NCI-H69 (cell line): ENCODE measurements around the gene ZC3H7B.
"Not testable (repeated sequence)": the region's sequence is repeated elsewhere in the genome, so short reads cannot be mapped to it uniquely, and the experiment has no call there.

ENCODE experiments used
- DNase-seq: peaks from one replicate; lab custom pipeline; 2025; lab: John Stamatoyannopoulos, UW

The ZC3H7B gene, protein sequence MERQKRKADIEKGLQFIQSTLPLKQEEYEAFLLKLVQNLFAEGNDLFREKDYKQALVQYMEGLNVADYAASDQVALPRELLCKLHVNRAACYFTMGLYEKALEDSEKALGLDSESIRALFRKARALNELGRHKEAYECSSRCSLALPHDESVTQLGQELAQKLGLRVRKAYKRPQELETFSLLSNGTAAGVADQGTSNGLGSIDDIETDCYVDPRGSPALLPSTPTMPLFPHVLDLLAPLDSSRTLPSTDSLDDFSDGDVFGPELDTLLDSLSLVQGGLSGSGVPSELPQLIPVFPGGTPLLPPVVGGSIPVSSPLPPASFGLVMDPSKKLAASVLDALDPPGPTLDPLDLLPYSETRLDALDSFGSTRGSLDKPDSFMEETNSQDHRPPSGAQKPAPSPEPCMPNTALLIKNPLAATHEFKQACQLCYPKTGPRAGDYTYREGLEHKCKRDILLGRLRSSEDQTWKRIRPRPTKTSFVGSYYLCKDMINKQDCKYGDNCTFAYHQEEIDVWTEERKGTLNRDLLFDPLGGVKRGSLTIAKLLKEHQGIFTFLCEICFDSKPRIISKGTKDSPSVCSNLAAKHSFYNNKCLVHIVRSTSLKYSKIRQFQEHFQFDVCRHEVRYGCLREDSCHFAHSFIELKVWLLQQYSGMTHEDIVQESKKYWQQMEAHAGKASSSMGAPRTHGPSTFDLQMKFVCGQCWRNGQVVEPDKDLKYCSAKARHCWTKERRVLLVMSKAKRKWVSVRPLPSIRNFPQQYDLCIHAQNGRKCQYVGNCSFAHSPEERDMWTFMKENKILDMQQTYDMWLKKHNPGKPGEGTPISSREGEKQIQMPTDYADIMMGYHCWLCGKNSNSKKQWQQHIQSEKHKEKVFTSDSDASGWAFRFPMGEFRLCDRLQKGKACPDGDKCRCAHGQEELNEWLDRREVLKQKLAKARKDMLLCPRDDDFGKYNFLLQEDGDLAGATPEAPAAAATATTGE

DNA sequence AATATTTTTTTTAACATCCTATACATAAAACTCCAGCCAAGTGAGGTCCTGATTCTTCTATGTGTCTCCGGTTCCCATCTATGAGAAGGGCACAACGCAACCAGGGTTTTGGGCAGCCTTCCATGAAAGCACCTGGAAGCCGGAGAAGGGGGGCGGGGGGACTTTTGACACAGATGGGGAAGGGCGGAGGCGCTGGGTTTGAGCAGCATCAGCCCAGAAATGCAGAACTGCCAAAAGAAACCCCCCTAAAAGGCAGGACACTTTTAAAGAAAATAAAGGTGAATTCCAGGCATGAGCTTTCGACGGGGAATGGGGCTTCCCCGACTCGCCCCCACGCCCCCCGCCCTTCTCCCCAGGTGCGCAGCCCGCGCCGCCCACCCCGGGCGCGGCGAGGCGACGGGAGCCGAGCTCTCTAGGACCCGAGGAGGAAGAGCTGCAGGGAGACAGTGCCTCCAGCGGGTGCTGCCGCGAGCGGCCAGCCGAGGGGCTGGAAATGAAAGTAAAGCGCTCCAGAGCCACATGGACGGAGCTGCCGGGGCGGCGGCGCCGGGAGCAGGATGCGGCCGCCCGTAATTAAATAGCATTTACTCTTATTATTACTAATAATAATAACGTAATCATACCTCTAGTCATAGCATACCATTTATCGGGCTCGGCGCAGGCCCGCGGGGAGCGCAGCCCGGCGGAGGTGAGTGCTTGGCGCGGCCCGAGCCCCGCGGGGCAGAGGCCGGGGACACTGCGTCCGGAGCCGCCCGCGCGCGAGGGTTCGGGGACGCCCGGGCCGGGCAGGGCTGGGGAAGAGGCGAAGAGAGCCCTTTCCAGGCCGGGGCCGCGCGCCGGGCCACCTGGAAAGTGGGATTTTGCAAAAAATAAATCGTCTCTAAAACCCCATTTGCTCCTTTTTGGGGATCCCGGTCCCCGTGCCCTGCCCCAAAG, at the start of gene ZC3H7B:
TSS of gene ZC3H7B (plus strand) at position 441 of the 936 bp plus-strand sequence. CDS start 19,136 bp downstream, outside the sequence.
- peak; percentile 94 for DNase-seq

DNA sequence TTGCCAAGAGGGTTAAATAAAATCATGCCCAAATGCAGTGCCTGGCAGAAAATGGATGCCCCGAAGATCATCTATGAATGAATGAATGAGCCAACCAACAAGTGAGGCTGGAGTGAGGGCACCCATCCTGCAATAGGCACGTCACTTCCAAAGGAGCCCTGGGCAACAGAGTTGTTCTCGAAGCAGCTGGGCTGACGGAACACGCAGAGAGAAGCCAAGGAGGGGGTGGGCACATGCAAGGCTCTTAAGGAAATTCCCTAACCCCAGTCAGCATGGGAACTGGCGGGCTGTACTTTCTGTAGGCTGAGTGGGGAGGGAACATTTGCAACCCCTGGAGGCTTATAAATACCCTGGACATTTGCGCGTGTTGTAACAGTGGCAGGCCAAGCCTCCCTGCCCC, 49.0 kb upstream of the ZC3H7B start:
- no peak for DNase-seq

DNA sequence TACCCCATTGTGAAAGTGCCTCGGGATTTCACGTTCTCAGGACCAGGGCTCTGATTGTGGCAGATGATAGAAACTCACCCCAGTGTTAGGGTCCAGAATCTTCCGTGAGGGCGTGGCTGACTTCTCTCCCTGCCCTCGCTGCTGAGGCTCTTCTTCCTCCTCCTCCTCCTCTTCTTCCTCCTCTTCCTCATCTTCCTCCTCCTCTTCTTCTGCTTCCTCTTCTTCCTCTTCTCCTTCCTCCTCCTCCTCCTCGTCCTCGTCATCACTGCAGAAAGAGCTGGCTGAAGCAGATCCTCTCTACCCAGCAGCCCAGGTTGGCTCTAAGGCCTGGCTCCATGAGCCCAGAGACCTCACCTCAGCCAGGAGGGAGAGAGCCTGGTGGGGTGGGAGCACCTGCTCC, 47.1 kb upstream of the ZC3H7B start:
- DNase-seq: no peak

DNA sequence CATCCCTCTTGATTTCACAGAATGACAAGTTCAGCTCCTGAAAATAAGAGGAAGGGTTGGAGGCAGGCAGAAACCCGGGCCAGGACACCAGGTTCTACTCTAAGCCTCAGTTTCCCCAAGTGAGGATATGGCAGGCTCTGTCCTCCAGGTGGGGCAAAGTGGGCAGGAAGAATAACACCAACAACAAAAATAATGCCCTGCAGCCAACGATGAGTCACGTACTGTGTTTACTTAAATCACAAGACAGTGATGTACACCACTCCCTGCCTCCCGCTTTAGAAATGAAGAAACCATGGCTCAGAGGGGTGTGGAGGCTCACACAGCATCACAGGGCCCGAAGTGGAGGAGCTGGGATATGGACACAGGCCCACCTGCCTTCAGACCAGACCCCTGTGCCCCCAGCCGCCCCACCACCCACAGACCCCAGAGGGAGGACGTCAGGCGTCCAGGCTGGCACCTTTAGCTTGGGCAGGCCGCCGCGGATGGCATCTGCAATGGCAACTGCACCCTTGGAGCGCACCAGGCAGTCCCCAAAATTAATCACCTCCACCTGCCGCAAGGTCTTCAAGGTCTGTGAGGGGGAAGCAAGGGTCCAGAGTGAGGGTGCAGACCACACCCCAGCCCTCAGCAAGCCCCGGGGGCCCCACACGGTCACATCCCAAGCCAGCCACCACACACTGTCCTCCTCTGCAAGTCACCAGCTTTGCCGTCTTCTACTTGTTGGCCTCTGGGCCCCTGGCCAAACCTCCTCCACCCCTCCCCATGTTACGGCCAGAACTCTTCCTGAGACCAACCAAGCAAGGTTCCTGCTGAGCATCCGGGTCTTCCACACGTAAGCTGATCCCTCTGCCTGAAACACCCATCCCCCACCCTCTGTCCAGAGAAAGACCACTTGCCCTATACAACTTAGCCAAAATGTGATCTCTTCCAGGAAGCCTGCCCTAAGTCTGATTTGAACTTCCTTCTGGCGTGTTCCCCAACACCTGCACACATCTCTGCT, 44.8 kb upstream of the ZC3H7B start:
- peak; percentile 22 for DNase-seq

DNA sequence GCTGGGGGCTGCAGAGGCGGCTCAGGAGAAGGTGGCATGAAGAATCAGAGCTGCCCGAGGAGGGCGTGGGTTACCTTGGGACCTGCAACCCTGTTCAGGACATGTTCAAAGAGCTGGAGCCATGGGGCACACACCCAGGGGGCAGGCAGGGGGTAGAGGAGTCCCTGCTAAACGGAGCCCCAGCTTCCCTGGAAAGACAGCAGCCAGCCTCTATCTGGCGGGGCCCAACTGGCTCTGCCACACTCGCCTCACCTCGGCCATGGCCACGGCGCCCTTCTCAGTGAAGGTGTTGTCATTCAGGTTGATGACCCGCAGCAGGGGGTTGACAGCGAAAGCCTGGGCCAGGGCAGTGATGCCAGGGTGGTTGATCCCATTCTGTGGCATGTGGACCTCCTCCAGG, 43.6 kb upstream of the ZC3H7B start:
- no peak for DNase-seq

DNA sequence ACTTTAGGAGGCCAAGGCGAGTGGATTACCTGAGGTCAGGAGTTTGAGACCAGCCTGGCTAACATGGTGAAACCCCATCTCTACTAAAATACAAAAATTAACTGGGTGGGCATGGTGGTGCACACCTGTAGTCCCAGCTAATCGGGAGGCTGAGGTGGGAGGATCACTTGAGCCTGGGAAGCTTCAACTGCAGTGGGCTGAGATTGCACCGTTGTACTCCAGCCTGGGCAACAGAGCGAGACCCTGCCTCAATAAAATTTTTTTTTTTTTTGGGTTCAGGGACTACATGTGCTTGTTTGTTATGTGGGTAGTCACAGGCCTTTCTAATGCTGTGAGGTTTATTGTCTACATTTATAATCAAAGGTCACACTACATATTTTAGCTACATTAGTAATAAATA, 41.6 kb upstream of the ZC3H7B start:
- DNase-seq: not testable (repeated sequence)

DNA sequence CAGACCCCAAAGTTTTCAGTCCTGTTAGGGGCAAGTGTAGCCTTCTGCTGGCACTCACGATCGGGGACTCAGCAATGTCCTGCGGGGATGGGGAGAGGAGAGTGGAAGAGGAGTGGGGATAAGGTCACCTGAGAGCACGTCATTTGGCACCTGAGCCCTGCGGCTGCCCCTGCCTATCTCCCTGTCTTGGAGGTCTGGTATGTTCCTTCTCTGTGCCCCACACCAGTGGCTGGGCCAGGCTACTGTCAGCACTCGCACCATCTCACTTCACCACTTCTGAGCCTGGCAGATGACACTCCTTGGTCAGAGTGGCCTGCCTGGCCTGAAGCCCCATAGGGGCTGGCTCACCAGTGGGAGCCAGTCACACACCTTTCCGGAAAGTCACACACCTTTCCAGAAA, 40.5 kb upstream of the ZC3H7B start:
- DNase-seq: no peak

DNA sequence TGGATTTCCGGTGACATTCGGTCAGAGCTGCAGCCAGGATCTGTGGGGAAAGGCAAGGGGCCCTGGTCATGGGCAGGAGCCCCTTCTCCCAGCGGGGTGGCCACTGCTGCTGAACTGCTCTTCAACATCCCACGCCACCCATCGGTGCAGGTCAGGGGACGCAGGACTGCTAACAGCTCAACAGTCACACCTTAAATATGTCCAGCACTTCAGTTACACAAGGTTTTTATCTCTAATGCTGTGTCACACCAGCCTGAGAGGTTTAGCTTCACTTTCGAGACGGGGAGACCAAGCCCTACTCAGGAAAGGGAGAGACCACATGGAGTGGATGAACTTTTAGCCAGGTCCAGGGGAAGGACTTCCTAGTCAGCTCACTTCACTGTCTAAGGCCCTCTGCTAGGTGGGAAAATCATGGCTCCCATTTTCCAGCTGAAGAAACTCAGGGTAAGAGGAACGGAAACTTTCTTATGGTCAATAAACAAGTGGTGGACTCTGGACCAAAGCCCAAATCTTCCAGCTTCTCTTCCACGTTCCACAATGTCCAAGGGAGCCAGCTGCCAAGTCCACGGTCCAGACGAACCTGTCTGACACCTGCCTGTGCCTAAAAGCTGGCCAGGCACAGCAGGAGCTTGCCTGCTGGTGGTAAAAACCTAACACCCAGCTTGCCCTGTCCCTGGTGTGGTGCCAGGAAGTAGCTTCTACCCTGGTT, 39.6 kb upstream of the ZC3H7B start:
- no peak for DNase-seq

DNA sequence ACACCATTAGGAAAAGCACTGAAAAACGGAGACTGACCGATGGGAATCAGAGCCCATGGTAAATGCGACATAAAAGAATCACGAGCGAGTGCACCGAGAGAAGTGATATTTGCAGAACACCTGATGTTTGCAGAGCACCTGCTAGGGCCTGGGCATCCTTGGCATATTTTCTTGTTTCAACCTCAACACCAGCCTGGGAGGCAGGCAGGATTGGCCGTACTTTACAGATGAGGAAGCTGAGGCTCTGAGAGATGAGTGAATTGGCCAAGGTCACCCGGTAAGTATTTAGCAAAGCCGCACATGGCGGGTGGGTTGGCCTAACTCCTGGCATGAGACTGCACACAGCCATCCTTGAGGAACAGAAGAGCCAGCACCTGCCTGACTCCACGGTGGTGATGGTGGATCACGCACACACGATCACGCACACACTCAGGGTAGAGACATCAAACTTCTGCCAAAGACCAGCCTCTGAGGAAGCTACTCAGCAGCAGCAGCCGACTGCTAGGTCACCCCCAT, 39.0 kb upstream of the ZC3H7B start:
- DNase-seq: no peak

DNA sequence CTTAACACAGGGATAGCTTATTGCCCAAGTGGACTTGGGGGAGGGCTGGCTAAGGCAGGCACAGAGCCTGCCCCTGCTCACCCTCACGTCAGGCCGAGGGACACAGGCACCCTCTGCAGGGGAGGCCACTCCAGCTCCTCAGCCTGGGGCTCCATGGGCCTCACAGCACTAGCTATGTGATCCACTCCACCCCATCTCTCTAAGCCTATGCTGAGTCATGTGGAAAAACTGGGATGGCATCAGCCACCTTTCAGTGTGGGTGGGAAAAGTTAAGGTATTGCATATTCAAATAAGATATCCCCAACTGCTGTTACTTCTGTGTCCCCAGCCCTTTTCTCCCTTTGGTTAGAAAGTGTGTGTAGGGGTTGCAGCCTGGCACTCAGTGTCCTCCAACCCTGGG, 37.6 kb upstream of the ZC3H7B start:
- no peak for DNase-seq

DNA sequence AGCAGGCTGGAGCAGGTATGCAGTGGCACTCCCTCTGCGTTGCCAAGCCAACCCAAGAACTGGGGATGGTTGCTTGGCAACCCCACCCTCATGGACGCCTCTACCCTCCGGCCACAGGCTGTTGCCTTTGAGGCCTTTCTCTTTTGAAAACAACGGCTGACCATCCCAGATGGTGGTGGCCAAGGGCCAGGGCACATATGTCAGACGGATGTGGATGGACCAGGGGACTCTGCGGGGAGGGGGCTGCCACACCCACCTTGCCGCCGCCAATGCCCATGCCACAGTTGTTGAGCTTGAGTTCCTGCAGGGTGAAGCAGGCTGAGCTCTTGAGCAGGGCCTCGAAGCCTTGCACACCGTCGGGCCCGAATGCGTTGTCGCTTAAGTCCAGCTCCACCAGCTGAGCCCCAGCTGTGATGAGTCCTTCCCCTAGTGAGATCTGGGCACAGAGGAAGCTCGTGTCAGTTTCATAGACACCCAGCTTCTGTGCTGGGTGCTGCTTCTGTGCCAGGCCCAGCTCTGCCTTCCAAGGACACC, 36.9 kb upstream of the ZC3H7B start:
- no peak for DNase-seq

DNA sequence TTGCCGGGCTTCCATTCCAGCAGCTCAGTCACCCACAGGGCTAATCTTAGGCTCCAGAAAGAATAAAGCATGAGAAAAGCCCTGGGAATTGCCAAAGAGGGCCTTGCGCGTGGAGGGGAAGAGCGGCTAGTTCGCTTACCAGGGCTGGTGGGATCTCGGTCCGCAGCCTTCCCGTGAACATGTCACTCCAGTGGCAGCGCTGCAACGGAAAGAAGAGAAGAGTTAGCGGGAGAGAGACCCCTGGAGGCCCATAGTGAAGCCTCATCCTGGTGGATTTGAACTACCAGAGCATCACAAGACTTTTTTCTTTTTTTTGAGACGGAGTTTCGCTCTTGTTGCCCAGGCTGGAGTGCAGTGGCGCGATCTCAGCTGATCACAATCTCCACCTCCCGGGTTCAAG, 33.4 kb upstream of the ZC3H7B start:
- DNase-seq: no peak

DNA sequence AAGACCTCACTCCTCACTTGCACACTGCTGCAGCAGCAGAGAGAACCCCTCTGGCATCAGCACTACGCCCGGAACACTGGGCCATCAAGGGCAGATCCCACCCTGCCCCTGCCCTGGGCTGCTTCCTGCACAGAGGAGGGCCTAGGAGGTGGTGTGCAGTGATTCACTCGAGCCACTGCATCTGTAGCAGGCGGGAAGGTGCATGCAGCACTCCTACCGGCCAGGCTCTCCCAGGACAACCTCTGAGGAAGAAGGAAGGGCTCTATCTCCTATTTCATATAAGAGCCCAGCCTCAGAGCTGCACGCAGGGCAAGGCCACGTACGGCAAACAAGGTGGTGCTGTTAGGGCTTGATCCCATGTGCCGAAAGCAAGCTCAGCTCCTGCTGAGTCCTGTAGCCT, 29.5 kb upstream of the ZC3H7B start:
- DNase-seq: no peak

DNA sequence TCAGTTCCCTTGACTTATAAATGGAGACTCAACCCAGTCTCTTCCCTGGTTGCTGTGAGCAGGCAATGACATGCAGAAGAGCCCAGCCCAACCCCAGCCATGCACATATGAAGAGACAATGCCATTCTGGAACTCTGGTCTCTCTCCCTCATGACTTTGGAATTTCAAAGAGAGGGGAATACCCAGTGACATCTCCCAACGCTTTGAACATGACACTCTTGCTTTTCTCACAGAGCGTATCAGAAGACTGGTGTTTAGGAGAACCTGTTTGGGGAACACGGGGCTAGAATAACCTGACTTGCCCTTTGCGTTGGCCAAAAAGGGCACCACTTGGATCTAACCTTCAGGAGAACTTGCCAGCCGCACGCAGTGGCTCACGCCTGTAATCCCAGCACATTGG, 28.2 kb upstream of the ZC3H7B start:
- DNase-seq: no peak

DNA sequence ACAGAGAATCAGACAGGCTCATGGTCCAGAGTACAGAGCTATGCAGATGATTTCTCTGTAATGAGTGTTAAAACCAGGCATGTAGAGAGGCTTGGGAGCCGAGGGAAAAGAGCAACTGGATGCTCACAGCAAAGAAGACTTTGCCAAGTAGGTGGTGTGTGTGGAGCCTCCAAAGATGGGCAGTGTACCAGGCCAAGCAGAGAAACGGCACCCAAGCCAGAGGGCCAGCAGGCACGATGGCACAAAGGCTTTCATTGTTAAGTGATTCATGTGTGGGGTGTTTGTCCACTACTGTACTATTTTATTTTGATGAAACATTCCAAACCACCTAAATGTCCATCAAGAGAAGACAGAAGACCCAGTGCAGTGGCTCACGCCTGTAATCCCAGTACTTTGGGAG, 26.5 kb upstream of the ZC3H7B start:
- no peak for DNase-seq

DNA sequence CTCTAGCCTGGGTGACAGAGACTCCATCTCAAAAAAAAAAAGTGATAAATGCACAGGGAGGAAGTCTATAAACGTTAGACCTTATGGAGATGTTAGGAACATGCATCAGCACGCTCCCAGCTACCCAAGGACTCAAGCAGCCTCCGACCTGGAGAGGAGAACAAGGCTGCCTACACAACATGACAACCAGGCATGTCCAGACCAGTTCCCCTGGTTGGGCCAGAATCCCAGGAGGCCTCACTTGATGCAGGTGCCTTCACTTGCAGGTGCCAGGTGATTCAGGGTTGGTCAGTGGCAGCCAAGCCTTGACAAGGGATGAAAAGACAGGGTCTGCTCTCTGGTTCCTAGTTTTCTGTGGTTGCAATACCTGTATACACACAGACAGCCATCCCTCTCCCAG, 21.3 kb upstream of the ZC3H7B start:
- peak; percentile 27 for DNase-seq

DNA sequence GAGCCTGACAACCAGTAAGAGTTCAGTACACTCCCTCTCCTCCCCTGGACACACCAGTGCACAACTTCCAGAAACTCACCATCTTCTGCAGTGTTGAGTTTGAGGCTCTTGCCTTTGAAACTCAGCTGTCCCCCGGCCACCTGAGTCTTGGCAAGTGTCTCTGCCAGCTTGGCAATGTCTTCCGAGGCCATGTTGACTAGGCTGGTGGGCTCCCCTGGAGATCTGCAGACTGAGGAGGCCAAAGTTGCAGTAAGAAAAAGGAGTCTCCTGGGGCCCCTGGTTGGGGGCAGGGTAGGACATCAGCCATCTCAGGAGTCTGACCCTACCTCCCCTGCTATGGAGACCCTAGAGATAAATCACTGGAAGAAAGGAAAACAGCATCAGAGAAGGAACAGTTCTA, 20.5 kb upstream of the ZC3H7B start:
- no peak for DNase-seq

DNA sequence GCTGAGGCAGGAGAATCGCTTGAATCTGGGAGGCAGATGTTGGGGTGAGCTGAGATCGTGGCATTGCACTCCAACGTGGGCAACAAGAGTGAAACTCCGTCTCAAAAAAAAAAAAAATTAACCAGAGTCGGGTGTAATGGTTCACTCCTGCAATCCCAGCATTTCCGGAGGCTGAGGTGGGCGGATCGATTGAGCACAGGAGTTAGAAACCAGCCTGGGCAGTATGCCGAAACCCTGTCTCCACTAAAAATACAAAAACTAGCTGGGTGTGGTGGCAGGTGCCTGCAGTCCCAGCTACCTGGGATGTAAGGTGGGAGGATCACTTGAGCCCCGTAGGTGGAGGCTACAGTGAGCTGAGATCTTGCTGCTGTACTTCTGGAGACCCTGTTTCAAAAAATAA, 16.9 kb upstream of the ZC3H7B start:
- no peak for DNase-seq

DNA sequence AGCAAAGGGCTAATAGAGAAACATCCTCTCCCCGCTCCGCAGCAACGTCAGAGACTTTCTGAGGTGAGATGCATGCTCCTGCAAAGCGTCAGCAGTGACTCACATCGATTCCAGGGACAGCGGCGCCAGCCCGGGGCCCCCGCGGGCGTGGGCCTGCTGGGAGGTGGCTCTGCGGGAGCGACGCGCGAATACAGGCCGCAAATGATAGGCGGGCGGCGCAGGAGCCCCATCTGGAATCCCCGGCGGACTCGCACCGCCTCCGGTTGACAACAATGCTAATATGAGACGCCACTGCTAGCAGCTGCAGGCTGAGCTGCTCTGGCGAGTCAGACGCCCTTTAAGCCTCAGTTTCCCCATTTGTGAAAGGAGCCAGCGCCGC, 15.9 kb upstream of the ZC3H7B start:
- peak; percentile 91 for DNase-seq
